Osteoblast (primary cell): ENCODE measurements around the gene SFMBT2. TPM values are rescaled to one million over a fixed set of nuclear protein-coding genes. Genes with fewer than 3 reads are reported as not detected.

ENCODE experiments used
- DNase-seq: peaks from one replicate; pipeline ENCODE4 v3.0.0; 2011; ENCODE audit warnings: low spot score, mixed read lengths; ENCODE audit not compliant: insufficient read length; ENCODE audit errors: missing footprints
- H2AFZ ChIP-seq: 2 replicates; pipeline ENCODE4 v1.6.0; 2011; ENCODE audit warnings: mild to moderate bottlenecking, low read length
- H3K27ac ChIP-seq: 2 replicates; pipeline ENCODE4 v1.5.1; 2011; ENCODE audit warnings: mild to moderate bottlenecking, low read depth, low read length, moderate library complexity
- H3K27me3 ChIP-seq: 2 replicates; pipeline ENCODE4 v1.6.0; 2012; ENCODE audit warnings: mild to moderate bottlenecking, control low read depth, inconsistent platforms, low read length, moderate library complexity; ENCODE audit not compliant: insufficient read depth
- H3K36me3 ChIP-seq: 2 replicates; pipeline ENCODE4 v1.5.1; 2011; ENCODE audit warnings: mild to moderate bottlenecking, low read length, control low read depth, moderate library complexity; ENCODE audit not compliant: insufficient read depth
- H3K4me1 ChIP-seq: 2 replicates; pipeline ENCODE4 v1.5.1; 2011; ENCODE audit warnings: mild to moderate bottlenecking, low read length, control low read depth, moderate library complexity; ENCODE audit not compliant: insufficient read depth
- H3K4me2 ChIP-seq: 2 replicates; pipeline ENCODE4 v1.6.0; 2011; ENCODE audit warnings: mild to moderate bottlenecking, low read length; ENCODE audit not compliant: insufficient read depth
- H3K4me3 ChIP-seq: fragments of 200-600 bp; sonication (generic); 3 replicates; pipeline ENCODE4 v1.5.1; 2012; ENCODE audit warnings: mild to moderate bottlenecking, low read length, inconsistent platforms; ENCODE audit not compliant: insufficient read depth
- H3K79me2 ChIP-seq: 2 replicates; pipeline ENCODE4 v1.6.0; 2012; ENCODE audit warnings: mild to moderate bottlenecking, low read length, control low read depth, inconsistent platforms; ENCODE audit not compliant: insufficient read depth
- H3K9me3 ChIP-seq: 2 replicates; pipeline ENCODE4 v1.5.1; 2011; ENCODE audit warnings: low read depth, low read length, control low read depth
- H4K20me1 ChIP-seq: 2 replicates; pipeline ENCODE4 v1.6.0; 2012; ENCODE audit warnings: mild to moderate bottlenecking, low read length, control low read depth; ENCODE audit not compliant: insufficient read depth
- CTCF ChIP-seq: IDR thresholded peaks from 2 replicates; pipeline ENCODE4 v1.5.1; 2011; ENCODE audit warnings: mild to moderate bottlenecking, low read depth, low read length, moderate library complexity; ENCODE audit errors: extremely low read depth
- total RNA-seq: library from RNA; depleted of rRNA; stranded (reverse); fragments of >200 nt; gene quantifications from 2 replicates; pipeline ENCODE4 v1.2.3, GENCODE V29; 2012

The SFMBT2 gene
- total RNA-seq, 1 donor: under 0.01 TPM

- no peak overlapping the region for H3K27ac ChIP-seq
- H3K36me3 ChIP-seq: no peaks in the 10 kb centered on the region
- no peak for DNase-seq
- H4K20me1 ChIP-seq: no peaks in the 10 kb centered on the region
- no peak overlapping the region for H2AFZ ChIP-seq
- no peaks in the 10 kb centered on the region for H3K27me3 ChIP-seq
- H3K9me3 ChIP-seq: peaks cover 6% of the 10 kb centered on the region
- H3K79me2 ChIP-seq: no peaks in the 10 kb centered on the region
- no peaks in the 10 kb centered on the region for H3K4me1 ChIP-seq
- no peak for TF ChIP-seq CTCF
- H3K4me2 ChIP-seq: no peak overlapping the region
- H3K4me3 ChIP-seq: no peak overlapping the region
These were observed 33.1 kb downstream of the SFMBT2 start for GRCh38 chr10:7377614-7378248.

GRCh38 chr10:7374795-7375194 lies 36.0 kb downstream of the SFMBT2 start:
- Histone ChIP-seq H3K9me3 (peaks cover 4% of the 10 kb centered on the region), H3K4me2 (no peak overlapping the region), H3K36me3 (no peaks in the 10 kb centered on the region), H3K4me3 (no peak overlapping the region), H4K20me1 (no peaks in the 10 kb centered on the region), H3K79me2 (no peaks in the 10 kb centered on the region), H2AFZ (no peak overlapping the region), H3K27ac (no peak overlapping the region), H3K4me1 (no peaks in the 10 kb centered on the region), H3K27me3 (no peaks in the 10 kb centered on the region)
- no peak for TF ChIP-seq CTCF
- no peak for DNase-seq

- no peak overlapping the region for H3K4me3 ChIP-seq
- H4K20me1 ChIP-seq: no peaks in the 10 kb centered on the region
- H3K4me2 ChIP-seq: no peak overlapping the region
- H3K27ac ChIP-seq: no peak overlapping the region
- no peak for DNase-seq
- no peak for TF ChIP-seq CTCF
- H3K4me1 ChIP-seq: no peaks in the 10 kb centered on the region
- no peaks in the 10 kb centered on the region for H3K36me3 ChIP-seq
- no peaks in the 10 kb centered on the region for H3K79me2 ChIP-seq
- H3K27me3 ChIP-seq: no peaks in the 10 kb centered on the region
- H2AFZ ChIP-seq: no peak overlapping the region
- H3K9me3 ChIP-seq: peaks cover 4% of the 10 kb centered on the region
These were observed 37.8 kb downstream of the SFMBT2 start for GRCh38 chr10:7373039-7373438.

GRCh38 chr10:7372504-7372903 lies 38.3 kb downstream of the SFMBT2 start:
- no peaks in the 10 kb centered on the region for H4K20me1 ChIP-seq
- H3K27ac ChIP-seq: no peak overlapping the region
- no peaks in the 10 kb centered on the region for H3K79me2 ChIP-seq
- H3K4me2 ChIP-seq: no peak overlapping the region
- H2AFZ ChIP-seq: no peak overlapping the region
- TF ChIP-seq CTCF: no peak
- H3K9me3 ChIP-seq: peaks cover 4% of the 10 kb centered on the region
- no peaks in the 10 kb centered on the region for H3K36me3 ChIP-seq
- H3K27me3 ChIP-seq: no peaks in the 10 kb centered on the region
- no peak for DNase-seq
- no peaks in the 10 kb centered on the region for H3K4me1 ChIP-seq
- H3K4me3 ChIP-seq: no peak overlapping the region
